Measurements from ENCODE around the gene S100A16.

Gene S100A16

DNA sequence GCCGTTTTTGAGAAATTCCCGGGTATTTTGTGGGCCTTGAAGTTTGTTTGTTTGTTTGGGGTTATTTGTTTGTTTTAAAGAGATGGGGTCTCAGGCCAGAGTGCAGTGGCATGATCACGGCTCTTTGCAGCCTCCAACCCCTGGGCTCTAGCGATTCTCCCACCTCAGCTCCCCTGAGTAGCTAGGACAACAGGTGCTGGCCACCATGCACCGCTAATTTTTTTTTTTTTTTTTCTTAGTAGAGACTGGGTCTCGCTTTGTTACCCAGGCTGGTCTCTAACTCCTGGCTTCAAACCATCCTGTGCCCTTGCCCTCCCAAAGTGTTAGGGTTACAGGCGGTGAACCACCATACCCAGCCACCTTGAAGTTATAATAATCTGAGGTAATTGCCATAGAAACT lies 22.9 kb upstream of the S100A16 start:
- no peak for DNase-seq

DNA sequence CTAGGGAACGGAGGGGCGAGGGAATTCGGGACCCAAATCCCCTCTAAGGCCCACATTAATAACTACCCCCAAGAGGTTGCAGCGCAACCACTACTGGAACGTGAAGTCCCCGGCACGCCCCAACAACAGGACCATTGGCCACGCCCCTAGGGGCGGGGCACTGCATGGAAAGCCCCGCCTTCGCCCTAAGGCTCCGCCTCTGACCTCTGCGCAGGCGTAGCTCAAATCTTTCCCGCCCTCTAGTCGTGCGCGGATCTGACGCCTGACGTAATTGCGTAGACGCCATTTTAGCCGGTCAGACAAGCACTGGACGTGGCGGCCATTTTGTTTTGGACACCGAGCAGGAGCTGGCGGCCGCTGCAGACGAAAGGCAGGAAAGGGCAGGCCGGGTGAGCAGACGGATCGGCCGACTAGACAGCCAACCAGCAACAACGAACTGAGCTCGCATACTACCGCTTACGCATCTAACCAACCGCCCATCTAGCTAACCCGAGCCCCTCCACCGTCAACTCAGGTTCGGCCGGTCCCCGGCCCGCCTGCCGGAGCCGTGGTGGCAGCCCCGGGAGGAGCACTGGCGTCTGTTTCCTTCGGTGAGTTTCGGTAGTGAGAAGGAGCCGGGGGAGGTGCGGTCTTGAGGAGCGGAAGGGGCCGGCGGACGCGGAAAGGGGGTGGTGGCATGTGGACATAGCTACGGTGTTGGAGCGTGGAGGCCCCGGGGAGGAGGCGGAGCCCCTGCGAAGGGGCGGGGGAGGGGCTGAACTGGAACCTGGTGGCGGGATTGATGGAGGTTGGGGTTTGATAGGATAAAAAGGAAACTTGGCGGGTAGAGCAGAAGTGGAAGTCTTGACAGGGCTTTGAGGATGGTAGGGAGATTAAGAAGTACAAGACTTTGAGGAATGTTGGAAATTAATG lies 21.1 kb upstream of the S100A16 start, which contains the start of gene CHTOP:
CHTOP (plus strand) TSS at position 313 of the 912 bp plus-strand sequence. CDS start 2,523 bp downstream, outside the sequence.
- peak; percentile 98 for DNase-seq

- DNase-seq: peak; percentile 54
Measured at GRCh38 chr1:153633161-153633753, 20.3 kb upstream of the S100A16 start.

- DNase-seq: no peak
Measured at GRCh38 chr1:153631047-153632022, 18.4 kb upstream of the S100A16 start.

DNA sequence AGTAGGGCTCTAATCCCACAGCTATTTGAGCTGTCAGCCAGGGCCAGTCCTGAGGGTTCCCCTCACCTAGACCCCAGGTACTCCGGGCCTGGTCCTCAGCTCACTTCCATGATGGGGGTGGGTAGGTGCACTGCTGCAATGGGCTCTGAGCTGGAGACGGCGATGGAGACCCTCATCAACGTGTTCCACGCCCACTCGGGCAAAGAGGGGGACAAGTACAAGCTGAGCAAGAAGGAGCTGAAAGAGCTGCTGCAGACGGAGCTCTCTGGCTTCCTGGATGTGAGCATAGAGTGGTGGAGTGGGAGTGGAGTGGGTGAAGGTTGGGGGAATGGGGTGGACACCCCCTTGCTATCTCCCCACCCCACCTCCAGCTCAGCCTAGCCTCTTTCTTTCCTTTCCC lies 17.4 kb upstream of the S100A16 start:
- DNase-seq: no peak

DNA sequence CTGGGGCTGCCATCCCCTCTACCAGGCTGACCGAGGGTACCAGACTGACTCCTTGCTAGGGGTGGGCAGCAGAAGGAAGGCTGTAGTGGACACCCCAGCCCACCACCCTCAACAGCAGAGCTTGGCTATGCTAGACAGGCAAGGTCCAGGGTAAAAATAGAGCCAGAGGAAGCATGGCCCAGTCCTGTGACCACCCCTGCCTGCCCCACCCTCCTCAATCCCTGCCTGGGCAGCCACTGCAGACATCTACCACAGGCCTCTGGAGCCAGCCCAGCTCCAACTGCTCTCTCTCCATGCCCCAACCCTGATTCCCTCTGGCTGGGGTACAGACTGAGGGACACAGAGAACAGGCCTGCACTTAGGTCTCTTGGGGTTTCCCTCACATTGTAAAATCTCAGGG lies 17.0 kb upstream of the S100A16 start:
- DNase-seq: no peak

- DNase-seq: no peak
Measured at GRCh38 chr1:153629343-153629665, 16.4 kb upstream of the S100A16 start.

DNA sequence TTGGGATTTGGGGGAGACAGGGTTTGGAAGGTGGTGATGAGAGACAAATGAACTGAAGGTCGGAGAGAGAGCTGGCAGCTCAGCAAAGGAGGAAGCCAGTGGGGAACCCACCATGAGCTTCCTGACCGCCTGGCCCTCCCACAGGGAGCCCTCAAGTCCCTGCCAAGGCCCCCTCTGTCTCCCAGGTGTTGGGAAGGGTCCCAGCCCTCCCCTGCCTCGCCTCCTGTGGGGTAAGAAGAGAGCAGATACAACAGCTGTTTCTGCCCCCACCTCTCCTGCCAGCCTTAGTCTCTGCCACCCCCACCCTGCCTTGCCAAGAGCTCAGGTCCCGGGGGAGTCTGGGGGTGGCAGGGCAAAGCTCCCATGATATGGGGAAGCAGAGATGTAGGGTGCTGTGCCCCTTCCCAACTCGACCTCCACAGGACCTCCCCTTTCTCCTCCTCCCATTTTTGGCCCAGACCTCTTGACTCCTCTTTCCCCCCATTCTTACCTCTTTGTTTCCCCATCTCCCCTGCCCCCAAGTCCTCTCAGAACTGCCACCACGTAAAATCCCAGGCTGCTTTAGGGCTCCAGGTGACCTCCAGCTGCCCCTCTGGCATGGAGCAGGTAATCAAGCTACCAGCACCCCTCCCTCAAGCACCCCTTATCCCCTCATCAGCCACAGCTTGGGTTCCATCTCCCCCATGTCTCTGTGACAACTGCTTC lies 15.9 kb upstream of the S100A16 start:
- no peak for DNase-seq

DNA sequence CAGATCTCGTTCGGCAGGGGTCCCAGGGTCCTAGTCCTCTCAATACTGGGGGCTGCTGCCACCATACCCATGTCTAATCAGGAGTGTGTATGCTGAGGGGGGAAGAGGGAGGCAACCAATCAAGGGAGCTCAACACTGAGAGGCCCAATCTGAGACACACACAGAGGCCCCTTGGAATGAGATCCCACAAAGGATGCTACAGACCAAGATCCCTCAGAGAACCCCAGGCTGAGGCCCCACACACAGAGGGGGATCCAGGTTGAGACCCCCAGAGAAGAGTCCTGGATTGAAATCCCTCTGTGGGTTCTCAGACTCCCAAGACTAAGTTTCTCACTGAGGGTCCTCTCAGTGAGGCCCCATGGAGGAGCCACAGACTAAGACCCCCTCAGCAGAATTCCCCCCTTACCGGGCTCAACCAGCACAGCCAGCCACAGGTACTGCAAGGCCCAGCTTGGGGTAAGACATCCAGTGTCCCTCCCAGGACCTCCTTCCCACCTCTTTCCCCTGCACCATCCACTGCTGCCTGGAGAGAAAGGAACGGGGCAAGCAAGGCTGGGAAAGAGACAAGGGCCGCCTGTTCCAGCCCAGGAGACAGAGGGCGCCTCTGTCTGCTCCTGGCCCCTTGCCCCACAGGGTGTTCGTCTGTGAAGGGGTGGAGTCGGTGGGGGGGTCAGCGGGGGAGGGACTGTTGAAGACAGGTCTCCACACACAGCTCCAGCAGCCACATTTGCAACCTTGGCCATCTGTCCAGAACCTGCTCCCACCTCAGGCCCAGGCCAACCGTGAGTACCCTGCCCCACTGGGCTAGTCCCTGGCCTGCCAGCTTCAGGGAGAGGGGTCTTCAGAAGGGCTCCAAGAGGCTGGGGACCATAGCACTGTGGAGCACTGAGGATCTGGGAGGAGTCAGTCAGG lies 15.0 kb upstream of the S100A16 start, which contains the start of gene S100A1:
S100A1 (plus strand) TSS at position 720 of the 912 bp plus-strand sequence. CDS start 2,088 bp downstream, outside the sequence.
- DNase-seq: no peak

- peak; percentile 79 for DNase-seq
Measured at GRCh38 chr1:153626904-153627714, 14.2 kb upstream of the S100A16 start, which contains the start of gene S100A13. TSS of gene S100A13 (minus strand) at chr1:153627505. CDS start at chr1:153626472, 1,033 bp downstream.

GRCh38 chr1:153626477-153626903 lies 13.6 kb upstream of the S100A16 start:
- no peak for DNase-seq

GRCh38 chr1:153624965-153625611 lies 12.2 kb upstream of the S100A16 start:
- DNase-seq: no peak

DNA sequence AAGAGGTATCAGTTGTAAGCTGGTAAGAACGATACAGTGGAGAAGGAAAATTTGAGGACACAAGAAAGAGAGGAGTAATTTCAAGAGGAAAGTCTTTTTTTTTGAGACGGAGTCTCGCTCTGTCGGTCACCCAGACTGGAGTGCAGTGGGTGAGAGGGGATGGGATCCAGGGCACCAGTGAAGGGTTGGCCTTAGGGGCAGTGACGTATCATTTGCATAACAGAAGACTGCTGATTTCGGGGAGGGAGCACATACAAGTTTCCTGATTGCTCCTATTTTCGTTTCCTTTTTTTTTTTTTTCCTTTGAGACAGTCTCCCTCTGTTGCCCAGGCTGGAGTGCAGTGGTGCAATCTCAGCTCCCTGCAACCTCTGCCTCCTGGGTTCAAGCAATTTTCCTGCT lies 10.2 kb upstream of the S100A16 start:
- DNase-seq: no peak

- DNase-seq: no peak
Measured at GRCh38 chr1:153619171-153619570, 6.2 kb upstream of the S100A16 start.

DNA sequence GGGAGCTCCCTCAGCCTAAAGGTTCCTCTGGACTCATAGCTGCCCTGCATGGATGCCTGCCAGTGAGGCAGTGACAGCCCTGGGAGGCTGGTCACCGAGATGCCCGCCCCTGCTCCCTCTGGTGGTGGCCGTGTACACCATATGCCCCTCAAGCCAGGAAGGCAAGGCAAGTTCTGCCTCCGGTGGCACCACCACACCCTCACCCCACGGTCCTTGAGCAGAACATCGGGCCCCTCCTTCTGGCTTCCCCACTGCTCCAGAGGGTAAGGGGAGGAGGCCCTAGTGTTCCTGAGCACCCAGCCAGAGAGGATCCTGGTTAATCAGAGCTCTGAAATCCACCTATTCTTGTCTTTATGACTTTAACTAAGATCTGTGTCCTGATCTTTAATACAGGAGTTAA lies 4.7 kb upstream of the S100A16 start:
- DNase-seq: no peak

DNA sequence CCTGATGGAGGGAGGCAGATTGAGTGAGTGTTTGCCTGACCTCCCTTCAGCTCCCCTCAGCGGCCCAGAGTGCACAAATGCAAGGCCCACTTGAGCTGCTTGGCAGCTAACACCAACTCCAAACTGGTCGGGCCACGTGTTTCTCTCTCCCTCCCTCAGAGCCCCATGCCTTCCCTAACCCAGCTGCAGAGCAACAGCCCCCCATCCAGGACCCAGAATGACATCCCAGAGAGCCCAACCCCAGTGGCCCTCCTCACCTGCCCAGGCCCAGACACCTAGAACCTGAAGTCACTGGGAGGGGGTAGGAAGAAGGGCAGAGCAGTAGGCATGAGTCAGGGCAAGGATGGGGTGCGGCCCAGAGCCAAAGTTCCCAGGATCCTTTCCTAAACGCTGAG lies 4.0 kb upstream of the S100A16 start:
- DNase-seq: no peak

DNA sequence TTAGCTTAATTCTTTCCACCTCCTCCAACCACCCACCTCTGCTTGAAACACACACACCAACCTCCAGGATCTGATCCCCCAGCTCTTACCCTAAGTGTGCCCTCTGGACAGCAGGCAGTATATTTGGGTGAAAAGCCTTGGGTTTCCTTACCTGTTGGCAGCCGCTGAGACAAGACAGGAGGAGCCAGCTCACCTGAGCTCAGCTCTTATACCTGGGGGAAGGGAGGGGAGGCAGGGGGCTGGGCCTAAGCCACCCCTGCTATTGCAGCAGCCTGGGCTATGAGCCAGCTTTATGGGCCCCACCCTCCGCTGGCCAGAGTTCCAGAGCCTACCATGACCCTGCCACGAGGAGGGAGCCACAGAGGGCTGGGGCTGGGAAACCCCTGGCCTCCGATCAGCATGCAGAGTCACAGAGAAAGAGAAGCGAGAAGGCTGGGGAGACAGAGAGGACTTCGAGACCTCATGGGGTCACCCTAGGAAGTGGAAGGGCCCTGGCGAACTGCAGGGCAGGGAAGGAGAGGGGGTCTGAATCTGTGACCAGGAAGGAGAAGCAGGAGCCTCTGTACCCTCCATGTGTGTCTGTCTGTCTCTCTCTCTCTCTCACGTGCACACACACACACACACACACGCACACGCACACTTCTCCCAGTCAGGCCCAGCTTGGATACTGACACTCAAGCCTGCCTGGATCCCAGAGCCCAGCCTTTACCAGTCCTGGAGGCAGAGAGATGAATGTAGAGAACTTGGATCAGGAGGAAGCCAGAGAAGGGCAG lies 3.4 kb upstream of the S100A16 start, which contains the start of gene S100A14:
S100A14 (minus strand) TSS at position 182 of the 773 bp plus-strand sequence. CDS start 467 bp downstream, outside the sequence.
- no peak for DNase-seq

GRCh38 chr1:153615406-153615805 lies 2.5 kb upstream of the S100A16 start:
- DNase-seq: no peak

- no peak for DNase-seq
Measured at GRCh38 chr1:153614906-153615305, 2.0 kb upstream of the S100A16 start.
